ENCODE results near the gene C1orf105. TPM values are rescaled to one million over a fixed set of nuclear protein-coding genes. Genes with fewer than 3 reads are reported as not detected.

C1orf105 gene
- total RNA-seq, 1 donor from 2014 or later: 2.8 TPM

DNA sequence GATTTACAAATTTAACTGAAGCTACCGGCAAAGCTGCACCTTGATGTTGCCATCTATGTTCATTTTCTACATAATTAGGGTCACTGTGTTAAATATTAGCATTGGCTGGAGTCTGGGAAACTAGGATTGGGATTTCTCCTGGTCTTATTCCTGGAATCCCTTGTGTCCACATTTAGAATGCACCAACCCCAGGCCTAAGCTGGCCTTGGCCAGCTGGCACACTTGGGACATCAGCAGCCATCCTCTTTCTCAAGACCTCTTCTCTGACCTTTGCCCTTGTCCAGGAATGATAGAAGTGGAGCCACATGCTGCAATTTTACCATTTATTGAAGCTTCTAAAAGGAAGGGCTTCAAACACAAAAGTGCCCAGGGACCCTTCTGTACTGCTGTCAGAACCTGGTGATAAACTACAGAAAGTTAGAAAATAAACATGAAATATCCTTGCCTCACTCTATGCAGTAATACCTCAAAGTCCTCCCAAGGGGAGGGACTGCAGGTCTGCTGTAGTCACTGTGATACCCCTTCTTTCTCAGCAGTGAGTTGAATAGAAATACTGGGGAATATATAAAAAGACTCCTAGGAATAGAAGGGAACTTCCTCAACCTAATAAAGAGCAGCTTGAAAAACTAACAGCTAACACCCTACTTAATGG lies 37.1 kb downstream of the C1orf105 start:
- DNase-seq: no peak

GRCh38 chr1:172460177-172460576 lies 39.7 kb downstream of the C1orf105 start:
- DNase-seq: no peak

DNA sequence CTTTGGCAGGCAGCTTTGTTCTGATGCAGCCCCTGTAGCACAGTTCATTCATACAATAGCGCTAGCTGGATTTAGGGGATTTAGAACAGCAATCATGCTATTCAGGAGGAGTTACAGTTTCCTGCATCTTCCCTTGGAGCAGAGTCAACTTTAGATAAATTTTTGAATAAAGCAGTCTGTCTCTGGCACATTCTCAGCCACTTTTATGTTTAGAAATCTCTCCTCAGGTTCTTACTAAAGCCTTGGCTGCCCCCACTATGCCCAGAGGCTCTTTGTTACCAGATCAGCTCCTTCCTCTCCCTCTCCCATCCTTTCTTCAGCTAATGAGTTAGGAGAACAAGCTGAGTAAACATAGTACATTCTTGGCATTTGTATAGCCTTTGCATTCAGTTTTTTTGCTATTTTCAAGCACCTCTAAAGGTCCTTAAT lies 40.4 kb downstream of the C1orf105 start:
- no peak for DNase-seq

DNA sequence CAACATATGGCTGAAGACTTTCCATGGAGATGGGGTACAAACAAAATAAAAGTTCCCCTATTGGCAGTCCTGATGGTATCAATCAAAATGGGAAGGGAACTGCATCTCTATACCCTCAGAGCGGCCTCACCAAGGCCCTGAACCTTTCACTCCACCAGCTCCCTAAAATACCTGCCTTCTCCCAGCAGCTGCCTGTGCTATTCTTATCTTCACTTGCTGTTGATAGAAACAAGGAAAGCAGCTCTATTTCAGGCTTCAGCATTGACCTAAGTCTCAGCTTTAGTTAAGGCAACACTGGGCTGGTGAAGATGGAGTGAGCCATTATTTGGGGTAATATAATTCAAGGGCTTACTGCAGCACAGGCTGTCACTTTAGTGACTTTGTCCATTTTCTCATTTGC lies 45.1 kb downstream of the C1orf105 start:
- no peak for DNase-seq

DNA sequence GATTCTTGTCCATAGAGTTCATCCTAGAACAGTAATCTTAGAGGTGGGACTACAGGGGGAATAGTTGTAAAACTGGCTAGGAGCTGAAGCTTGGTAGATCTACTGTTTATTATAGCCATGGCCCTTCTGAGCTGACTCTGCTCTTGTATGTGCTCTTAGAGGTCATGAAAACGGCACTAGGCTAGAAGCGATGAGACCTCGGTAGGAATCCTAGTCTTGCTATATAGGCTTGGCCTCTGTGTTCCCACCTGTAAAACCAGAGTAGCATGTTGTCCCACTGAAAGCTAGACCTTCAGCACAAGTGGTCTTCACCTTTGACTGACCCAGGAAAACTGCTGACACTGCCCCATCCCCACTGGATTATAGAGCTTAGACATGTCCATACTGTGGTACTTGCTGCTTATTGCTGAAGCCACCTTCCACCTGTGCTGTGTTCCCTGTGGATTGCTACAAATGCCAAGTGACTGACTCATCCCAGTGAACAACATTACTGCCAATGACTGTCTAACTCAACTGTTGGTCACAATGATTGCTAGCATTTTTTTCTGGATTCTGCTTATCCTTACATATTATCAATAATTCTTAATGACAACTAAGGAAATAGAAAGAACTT lies 46.4 kb downstream of the C1orf105 start:
- DNase-seq: no peak

GRCh38 chr1:172467446-172467845 lies 47.0 kb downstream of the C1orf105 start:
- no peak for DNase-seq

GRCh38 chr1:172468296-172468695 lies 47.8 kb downstream of the C1orf105 start:
- no peak for DNase-seq

DNA sequence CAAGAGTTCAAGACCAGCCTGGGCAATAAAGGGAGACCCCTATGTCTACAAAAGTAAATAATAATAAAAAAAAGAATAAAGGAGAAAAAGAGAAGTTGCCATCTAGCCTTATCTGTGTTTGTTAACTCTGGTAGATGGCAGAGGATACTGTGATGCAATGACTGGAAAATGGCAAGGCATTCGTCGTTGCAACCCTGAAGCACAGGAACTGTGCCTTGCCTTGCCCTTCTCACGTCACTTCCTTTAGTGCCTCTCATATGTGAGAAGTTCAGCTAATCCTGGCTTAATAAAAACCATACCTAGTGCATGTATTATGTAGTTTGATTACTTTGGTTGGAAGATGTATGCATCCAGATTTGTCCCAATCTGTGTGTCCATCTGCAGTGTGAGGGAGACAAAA lies 49.2 kb downstream of the C1orf105 start:
- DNase-seq: no peak

DNA sequence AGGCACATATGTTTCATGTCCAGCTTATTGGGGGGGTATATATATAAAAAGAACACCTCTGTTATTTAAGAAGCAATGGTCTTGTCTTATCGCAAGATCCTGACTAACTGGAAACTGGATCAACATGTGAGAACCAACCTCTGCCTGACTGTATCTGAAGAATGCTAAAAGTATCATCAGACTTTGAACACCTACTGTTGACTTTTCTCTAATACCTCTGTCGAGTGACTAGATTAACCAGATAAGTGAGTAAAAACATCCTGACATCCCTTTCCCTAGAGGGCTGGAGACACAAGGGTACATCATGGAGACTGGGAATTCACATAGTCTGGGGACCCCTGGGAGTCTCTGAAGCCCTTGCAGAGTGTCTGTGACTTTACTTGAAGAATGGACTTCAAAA lies 49.7 kb downstream of the C1orf105 start:
- DNase-seq: no peak

GRCh38 chr1:172471666-172472065 lies 51.2 kb downstream of the C1orf105 start:
- no peak for DNase-seq

DNA sequence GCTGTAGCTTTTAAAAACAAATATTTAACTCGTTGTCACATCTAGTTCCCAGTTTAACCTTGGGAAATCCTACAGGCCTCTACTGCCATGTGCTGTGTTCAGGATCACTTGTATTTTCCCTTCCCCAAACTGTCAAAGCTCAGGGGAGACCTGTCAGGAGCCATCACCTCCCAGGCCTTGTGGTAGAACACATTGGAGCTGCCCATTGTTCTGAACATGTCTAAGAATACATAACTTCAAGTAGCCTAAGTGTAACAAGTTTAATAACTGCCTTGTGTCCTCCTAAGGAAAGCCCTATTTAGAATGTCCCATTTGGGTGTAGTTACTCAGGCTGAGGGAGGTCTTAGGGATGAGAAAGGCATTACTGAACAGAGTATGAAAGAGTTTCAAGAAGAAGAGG lies 52.0 kb downstream of the C1orf105 start:
- DNase-seq: no peak

DNA sequence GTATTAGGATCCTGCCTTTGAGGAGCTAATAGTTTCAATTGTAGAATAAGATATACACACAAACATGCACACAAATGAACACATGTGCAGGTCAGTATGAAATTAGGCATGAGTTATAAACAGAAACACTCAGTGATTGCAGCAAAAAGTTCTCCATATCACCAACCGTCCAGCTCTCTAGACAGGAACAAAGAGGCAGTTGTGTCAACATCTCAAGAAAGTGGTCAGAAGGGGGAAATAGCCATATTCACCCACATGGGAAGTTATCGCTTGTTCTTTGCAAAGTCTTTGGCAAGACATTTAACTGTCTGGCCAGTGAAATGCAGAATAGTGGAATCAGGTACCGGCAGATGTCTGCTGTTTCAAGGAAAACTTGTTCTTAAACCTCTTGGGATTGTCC lies 52.8 kb downstream of the C1orf105 start:
- DNase-seq: no peak

- DNase-seq: no peak
Observed at GRCh38 chr1:172473842-172474241, 53.4 kb downstream of the C1orf105 start.

DNA sequence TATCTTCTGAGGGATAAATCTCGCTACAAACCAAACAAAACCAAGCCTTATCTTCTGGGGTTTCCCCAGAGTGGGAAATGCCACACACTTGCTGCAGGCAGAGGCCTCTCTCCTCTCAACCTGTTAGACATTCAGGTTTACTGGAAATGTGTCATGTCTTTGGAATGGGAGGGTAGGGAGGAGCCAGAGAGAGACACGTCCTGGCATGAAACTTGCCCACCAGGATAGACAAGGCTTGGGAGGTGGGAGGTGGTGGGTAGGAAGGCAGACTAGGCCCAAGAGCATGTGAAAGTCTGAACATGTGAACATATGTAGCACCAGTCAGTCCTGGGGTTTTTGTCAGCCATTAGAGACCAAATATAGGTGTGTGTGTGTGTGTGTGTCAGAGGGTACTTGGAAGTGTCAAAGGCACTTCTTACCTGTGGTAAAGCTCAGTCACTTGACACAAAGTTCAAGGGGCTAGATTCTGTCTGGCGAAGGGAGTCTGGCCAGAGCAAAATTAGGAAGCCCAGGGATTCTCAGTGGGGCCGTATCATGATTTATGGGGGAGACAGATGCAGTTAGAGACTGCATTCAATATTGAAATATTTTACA lies 55.8 kb downstream of the C1orf105 start:
- no peak for DNase-seq

DNA sequence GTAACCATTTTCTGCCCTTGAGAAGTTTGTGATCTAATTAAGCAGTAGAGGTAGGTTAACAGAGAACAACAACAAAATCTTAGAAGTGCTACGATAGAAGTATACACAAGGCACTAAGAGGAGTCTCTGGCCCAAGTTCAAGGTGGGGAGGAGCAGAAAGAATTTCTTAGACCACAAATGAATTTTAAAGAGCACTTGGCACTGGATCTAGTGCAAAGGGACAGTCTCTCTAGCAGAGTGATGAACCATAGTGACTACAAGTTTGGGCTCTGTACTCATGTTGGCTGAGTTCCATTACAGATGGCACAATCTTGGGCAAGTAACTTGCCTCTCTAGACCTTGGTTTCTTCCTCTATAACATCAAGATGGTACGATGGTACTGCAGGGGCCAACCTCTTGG lies 56.7 kb downstream of the C1orf105 start:
- DNase-seq: no peak

GRCh38 chr1:172477741-172478140 lies 57.3 kb downstream of the C1orf105 start:
- no peak for DNase-seq

- DNase-seq: no peak
Observed at GRCh38 chr1:172478485-172478884, 58.0 kb downstream of the C1orf105 start.

- DNase-seq: no peak
Observed at GRCh38 chr1:172480431-172480830, 59.9 kb downstream of the C1orf105 start.

GRCh38 chr1:172482044-172482443 lies 61.6 kb downstream of the C1orf105 start:
- no peak for DNase-seq

GRCh38 chr1:172483448-172483847 lies 63.0 kb downstream of the C1orf105 start:
- DNase-seq: no peak

DNA sequence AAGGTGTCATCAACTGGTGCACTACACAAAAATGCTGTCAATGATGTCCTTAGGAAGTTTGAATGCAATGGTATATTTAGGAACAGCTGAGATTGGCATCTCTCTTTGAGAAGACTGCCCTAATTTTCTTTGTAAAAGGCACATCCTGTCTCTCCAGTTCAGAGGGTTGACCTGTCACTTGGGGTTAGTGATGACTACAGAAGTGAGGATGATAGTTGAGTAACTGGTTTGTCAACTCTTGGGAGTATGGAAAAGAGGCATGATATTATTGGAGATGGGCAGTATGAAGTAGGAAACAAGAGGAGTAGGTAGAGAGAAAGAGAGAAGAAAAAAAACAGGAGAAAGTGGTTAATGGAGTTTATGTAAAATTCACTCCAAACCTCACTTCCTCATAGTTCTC lies 63.8 kb downstream of the C1orf105 start:
- DNase-seq: no peak

DNA sequence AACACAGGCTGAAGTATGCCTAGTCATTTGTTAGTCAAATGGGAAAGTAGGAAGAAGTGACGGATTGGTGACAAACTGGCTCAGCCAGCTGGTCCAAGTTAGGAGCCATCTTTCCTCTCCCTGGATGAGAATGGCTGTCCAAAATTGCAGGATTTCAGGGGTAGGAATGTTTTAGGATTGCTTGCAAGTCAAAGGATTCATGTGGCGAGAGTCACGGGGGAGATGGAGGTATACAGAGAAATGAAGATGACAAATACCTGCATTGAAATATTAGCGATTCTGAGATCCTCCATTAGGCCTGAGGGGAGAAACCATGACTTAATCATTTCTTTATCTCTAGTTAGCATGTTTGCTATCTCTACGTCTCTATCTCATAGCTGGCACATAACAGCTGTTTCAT lies 65.1 kb downstream of the C1orf105 start:
- DNase-seq: no peak

- DNase-seq: no peak
Observed at GRCh38 chr1:172486805-172487454, 66.4 kb downstream of the C1orf105 start.

- DNase-seq: no peak
Observed at GRCh38 chr1:172487550-172487949, 67.1 kb downstream of the C1orf105 start.

Data from skin of body (tissue), 2 donors.